Tibial nerve (tissue), 4 donors: ENCODE results near the gene CPNE7. TPM values are rescaled to one million over a fixed set of nuclear protein-coding genes. Genes with fewer than 3 reads are reported as not detected.

Experiments
- DNase-seq, 2 donors: peaks; one replicate each; pipeline ENCODE4 v3.0.0-alpha.2; 2019; ENCODE audit warnings: low spot score in 2 of 2
- H3K27ac ChIP-seq, 4 donors: fragments of 200-600 bp; sonication (generic) in 3 of 4; one replicate each; pipeline ENCODE4 v1.5.1; 2017 to 2019; ENCODE audit warnings: mild to moderate bottlenecking in 1 of 4
- H3K27me3 ChIP-seq, 2 donors: fragments of 200-600 bp; sonication (generic) in 1 of 2; one replicate each; pipeline versions ENCODE4 v1.5.1 to v1.6.0; 2017 to 2019
- H3K36me3 ChIP-seq, 3 donors: fragments of 200-600 bp; sonication (generic); one replicate each; pipeline ENCODE4 v1.5.1; 2018 to 2019
- H3K4me1 ChIP-seq, 4 donors: fragments of 200-600 bp; sonication (generic) in 3 of 4; one replicate each; pipeline ENCODE4 v1.5.1; 2017 to 2019
- H3K4me3 ChIP-seq, 4 donors: fragments of 200-600 bp; sonication (generic) in 3 of 4; one replicate each; pipeline ENCODE4 v1.5.1; 2017 to 2019; ENCODE audit warnings: mild to moderate bottlenecking in 1 of 4, moderate library complexity in 1 of 4
- H3K9me3 ChIP-seq, 4 donors: fragments of 200-600 bp; sonication (generic) in 3 of 4; one replicate each; pipeline ENCODE4 v1.5.1; 2017 to 2019
- EP300 ChIP-seq, 2 donors: sonication (generic); formaldehyde crosslinking; IDR thresholded peaks; one replicate each; pipeline ENCODE4 v1.6.1; 2017; ENCODE audit warnings: antibody characterized with exemption in 2 of 2, mild to moderate bottlenecking in 1 of 2
- POLR2A ChIP-seq, 2 donors: fragments of 450-650 bp; IDR thresholded peaks; one replicate each; pipeline ENCODE4 v1.6.1; 2017; ENCODE audit warnings: antibody characterized with exemption in 2 of 2, mild to moderate bottlenecking in 2 of 2, moderate library complexity in 2 of 2
- WGBS, 2 donors: methylation state at CpG; one replicate each; pipeline ENCODE4 v1.1.5; 2018; 5-methylcytosine and 5-hydroxymethylcytosine counted together
- total RNA-seq, 4 donors: library from RNA; depleted of rRNA; stranded (reverse); fragments of >200 nt; gene quantifications; one replicate each; pipeline ENCODE4 v1.1.0, GENCODE V29; 2016
- TF ChIP-seq, protein P1 (sequence below), 5 experiments: fragments of 200-600 bp in 3 of 5; fragments of 450-650 bp in 2 of 5; sonication (generic) in 3 of 5; IDR thresholded peaks; one replicate each; pipeline ENCODE4 v1.5.1; 2016 to 2019; ENCODE audit warnings: antibody characterized with exemption in 5 of 5, mild to moderate bottlenecking in 3 of 5, moderate library complexity in 2 of 5

The CPNE7 gene
- total RNA-seq, 4 donors from 2014 or later = 0.90 to 10.0 (median 4.2) TPM; not detected in 1

DNA sequence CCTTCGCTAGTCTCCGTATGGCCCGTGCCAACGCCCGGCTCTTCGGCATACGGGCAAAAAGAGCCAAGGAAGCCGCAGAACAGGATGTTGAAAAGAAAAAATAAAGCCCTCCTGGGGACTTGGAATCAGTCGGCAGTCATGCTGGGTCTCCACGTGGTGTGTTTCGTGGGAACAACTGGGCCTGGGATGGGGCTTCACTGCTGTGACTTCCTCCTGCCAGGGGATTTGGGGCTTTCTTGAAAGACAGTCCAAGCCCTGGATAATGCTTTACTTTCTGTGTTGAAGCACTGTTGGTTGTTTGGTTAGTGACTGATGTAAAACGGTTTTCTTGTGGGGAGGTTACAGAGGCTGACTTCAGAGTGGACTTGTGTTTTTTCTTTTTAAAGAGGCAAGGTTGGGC, 12.6 kb upstream of the CPNE7 start:
- WGBS, 2 donors = 81 to 85% methylated on average over 12 of the region's 12 CpGs
- Histone ChIP-seq H3K27ac (no peak overlapping the region), H3K4me1 (peaks cover 0 to 72% (median 35%) of the 10 kb centered on the region in 4 donors), H3K9me3 (no peaks in the 10 kb centered on the region), H3K36me3 (peaks cover 5 to 48% (median 12%) of the 10 kb centered on the region in 3 donors), H3K27me3 (no peaks in the 10 kb centered on the region), H3K4me3 (no peak overlapping the region)
- DNase-seq = no peak
- no peak for TF ChIP-seq POLR2A (IDR thresholded peaks at IDR 0.05)
- TF ChIP-seq, protein P1, sequence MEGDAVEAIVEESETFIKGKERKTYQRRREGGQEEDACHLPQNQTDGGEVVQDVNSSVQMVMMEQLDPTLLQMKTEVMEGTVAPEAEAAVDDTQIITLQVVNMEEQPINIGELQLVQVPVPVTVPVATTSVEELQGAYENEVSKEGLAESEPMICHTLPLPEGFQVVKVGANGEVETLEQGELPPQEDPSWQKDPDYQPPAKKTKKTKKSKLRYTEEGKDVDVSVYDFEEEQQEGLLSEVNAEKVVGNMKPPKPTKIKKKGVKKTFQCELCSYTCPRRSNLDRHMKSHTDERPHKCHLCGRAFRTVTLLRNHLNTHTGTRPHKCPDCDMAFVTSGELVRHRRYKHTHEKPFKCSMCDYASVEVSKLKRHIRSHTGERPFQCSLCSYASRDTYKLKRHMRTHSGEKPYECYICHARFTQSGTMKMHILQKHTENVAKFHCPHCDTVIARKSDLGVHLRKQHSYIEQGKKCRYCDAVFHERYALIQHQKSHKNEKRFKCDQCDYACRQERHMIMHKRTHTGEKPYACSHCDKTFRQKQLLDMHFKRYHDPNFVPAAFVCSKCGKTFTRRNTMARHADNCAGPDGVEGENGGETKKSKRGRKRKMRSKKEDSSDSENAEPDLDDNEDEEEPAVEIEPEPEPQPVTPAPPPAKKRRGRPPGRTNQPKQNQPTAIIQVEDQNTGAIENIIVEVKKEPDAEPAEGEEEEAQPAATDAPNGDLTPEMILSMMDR (IDR thresholded peaks at IDR 0.05) = no peak

DNA sequence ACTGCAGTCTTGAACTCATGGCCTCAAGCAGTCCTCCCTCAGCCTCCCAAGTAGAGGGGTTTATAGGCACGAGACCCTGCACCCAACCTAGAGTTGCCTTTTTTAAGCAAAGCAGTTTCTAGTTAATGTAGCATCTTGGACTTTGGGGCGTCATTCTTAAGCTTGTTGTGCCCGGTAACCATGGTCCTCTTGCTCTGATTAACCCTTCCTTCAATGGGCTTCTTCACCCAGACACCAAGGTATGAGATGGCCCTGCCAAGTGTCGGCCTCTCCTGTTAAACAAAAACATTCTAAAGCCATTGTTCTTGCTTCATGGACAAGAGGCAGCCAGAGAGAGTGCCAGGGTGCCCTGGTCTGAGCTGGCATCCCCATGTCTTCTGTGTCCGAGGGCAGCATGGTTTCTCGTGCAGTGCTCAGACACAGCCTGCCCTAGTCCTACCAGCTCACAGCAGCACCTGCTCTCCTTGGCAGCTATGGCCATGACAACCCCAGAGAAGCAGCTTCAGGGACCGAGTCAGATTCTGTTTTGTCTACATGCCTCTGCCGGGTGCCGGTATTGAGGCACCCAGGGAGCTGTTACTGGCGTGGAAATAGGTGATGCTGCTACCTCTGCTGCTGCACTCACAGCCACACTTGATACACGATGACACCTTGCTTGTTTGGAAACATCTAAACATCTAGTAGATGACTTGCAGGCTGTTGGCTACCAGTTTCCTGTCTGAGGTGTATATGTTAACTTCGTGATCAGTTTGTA, 11.7 kb upstream of the CPNE7 start:
- peaks cover 0 to 67% (median 34%) of the 10 kb centered on the region in 4 donors for H3K4me1 ChIP-seq
- WGBS, 2 donors = 65 to 67% methylated on average over 12 of the region's 12 CpGs
- no peak overlapping the region for H3K27ac ChIP-seq
- TF ChIP-seq POLR2A (IDR thresholded peaks at IDR 0.05) (no peak), EP300 (IDR thresholded peaks at IDR 0.05) (no peak)
- TF ChIP-seq, protein P1 (IDR thresholded peaks at IDR 0.05) = no peak
- peaks cover 0 to under 1% of the 10 kb centered on the region in 2 donors for H3K27me3 ChIP-seq
- no peaks in the 10 kb centered on the region for H3K9me3 ChIP-seq
- H3K4me3 ChIP-seq = no peak overlapping the region
- no peak for DNase-seq
- peaks cover 5 to 48% (median 12%) of the 10 kb centered on the region in 3 donors for H3K36me3 ChIP-seq

DNA sequence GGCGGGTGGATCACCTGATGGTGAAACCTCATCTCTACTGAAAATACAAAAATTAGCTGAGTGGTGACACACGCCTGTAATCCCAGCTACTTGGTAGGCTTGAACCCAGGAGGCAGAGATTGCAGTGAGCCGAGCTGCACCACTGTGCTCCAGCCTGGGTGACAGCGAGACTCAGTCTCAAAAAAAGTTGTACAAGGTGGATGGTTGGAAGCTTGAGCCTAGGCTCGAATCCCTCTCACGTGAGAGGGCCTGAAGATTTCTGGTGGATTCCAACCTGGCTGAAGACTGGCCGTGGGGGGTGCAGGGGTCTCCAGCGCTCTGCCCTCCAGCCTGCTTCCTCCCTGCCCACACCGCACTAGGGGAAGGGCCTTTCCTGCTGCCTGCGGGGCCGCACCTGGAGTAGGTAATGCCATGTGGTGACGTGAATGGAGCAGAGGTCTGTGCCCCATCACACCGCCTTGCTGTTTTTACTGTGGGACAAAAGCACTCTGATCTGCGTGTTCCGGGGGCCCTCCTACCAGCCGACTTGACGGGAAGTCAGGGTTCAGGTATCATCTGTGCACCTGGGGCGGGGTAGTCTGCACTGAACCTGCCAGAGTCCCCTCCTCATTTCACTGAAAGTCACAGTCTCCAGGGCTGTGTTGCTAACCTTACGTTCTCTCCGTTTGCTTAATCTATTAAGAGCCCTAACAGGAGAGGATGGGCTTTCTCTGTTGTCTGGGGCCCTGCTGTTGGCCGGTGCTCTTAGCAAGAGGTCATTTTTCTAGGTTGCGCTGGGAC, 10.9 kb upstream of the CPNE7 start:
- Histone ChIP-seq H3K4me3 (no peak overlapping the region), H3K27me3 (peaks cover 0 to 9% of the 10 kb centered on the region in 2 donors), H3K27ac (no peak overlapping the region), H3K36me3 (peaks cover 5 to 48% (median 12%) of the 10 kb centered on the region in 3 donors), H3K4me1 (peaks cover 0 to 59% (median 31%) of the 10 kb centered on the region in 4 donors), H3K9me3 (no peaks in the 10 kb centered on the region)
- TF ChIP-seq POLR2A (IDR thresholded peaks at IDR 0.05) = no peak
- TF ChIP-seq, protein P1 (IDR thresholded peaks at IDR 0.05) = no peak
- WGBS, 2 donors = 61 to 65% methylated on average over 22 of the region's 22 CpGs
- no peak for DNase-seq

DNA sequence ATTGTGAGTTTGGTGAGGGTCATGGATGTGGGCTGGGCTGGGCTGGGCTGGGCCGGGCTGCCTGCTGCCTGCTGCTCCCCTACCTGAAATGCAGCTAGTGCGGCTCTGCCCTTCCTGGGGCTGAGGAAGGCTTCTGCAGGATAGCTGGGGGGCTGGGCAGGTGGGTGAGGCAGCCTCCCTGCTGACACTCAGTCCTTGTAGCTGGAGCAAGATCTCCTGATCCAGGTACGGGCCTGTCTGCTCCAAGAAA, 10.4 kb upstream of the CPNE7 start:
- Histone ChIP-seq H3K27ac (peak overlapping the region in 1 of 4 donors; percentile 37), H3K9me3 (no peaks in the 10 kb centered on the region), H3K36me3 (peaks cover 5 to 48% (median 12%) of the 10 kb centered on the region in 3 donors), H3K4me1 (peaks cover 0 to 56% (median 30%) of the 10 kb centered on the region in 4 donors), H3K27me3 (peaks cover 0 to 14% of the 10 kb centered on the region in 2 donors), H3K4me3 (no peak overlapping the region)
- TF ChIP-seq, protein P1 (IDR thresholded peaks at IDR 0.05) = no peak
- TF ChIP-seq EP300 (IDR thresholded peaks at IDR 0.05) (no peak), POLR2A (IDR thresholded peaks at IDR 0.05) (no peak)
- WGBS, 2 donors = 17% methylated on average over 2 of the region's 3 CpGs
- no peak for DNase-seq
